HG02798 (cell line): Measurements from ENCODE around the gene LMF1.
"Not testable (repeated sequence)": the region's sequence is repeated elsewhere in the genome, so short reads cannot be mapped to it uniquely, and the experiment has no call there.

Source experiments
- ATAC-seq: cut with Tn5 transposase; IDR thresholded peaks from one replicate; pipeline ENCODE4 v1.9.1; 2021; ENCODE audit warnings: mild to moderate bottlenecking; ENCODE audit not compliant: unreplicated experiment, poor library complexity

Gene LMF1

GRCh38 chr16:822174-822908, 148.4 kb downstream of the LMF1 start:
- no peak for ATAC-seq

GRCh38 chr16:821751-822150, 149.0 kb downstream of the LMF1 start:
- ATAC-seq = no peak

DNA sequence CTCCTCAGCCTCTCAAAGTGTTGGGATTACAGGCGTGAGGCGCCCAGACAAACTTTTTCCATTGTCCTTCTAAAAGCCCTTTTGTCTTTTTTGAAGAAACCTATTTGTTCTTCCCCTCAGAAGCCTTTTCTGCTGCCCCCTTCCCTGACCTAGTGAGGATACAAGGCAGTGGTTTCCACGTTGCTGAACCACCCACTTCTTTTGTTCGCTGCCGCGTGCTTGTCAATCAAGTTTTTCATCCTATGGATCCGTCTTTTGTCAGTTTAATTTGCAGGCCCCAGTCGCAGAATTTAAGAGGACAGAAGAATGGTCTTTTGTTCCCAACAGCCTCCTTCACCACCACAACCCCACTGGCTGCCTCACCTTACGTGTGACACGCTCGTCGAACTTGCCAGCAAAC, 150.0 kb downstream of the LMF1 start:
- no peak for ATAC-seq

- ATAC-seq = not testable (repeated sequence)
Observed at GRCh38 chr16:820044-820408, 150.8 kb downstream of the LMF1 start.

- ATAC-seq = no peak
Observed at GRCh38 chr16:819336-820043, 151.3 kb downstream of the LMF1 start.

- no peak for ATAC-seq
Observed at GRCh38 chr16:818592-818991, 152.2 kb downstream of the LMF1 start.

DNA sequence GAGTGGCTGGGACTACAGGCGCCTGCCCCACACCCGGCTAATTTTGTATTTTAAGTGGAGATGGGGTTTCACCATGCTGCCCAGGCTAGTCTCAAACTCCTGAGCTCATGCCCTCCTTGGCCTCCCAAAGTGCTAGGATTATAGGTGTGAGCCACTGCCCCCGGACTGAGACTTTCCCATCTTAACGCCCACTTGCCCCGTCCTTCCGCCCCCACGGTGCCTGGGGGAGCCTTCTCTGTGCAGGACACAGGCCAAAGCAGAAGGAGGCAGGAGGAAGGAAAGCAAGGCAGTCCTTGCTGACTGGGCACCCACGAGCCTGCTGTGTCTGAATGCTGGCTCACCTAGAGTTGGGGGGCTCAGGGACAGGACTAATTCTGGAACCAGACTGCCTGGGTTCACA, 152.7 kb downstream of the LMF1 start:
- ATAC-seq = no peak

- ATAC-seq = no peak
Observed at GRCh38 chr16:817001-817906, 153.5 kb downstream of the LMF1 start.

GRCh38 chr16:815861-816260, 154.9 kb downstream of the LMF1 start:
- no peak for ATAC-seq

DNA sequence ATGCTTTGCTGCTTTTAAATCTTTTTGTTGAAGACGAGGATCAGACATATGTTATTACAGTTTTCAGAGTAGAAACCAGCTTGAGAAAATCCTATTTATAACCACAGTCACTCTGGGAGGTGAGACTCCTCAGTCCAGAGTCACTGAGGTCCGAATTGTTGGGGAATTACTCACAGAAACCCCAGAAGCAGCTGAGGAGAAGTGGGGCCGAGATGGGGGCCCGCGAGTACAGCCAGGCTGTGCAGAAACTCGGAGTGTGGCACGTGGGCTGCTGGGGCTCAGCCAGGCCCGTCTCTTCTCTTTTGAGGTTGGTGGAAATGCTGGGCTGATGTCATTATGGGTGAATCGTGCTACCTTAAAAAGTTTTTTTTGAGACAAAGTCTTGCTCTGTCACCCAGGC, 155.8 kb downstream of the LMF1 start:
- ATAC-seq = no peak

GRCh38 chr16:813916-814412, 156.8 kb downstream of the LMF1 start:
- no peak for ATAC-seq

DNA sequence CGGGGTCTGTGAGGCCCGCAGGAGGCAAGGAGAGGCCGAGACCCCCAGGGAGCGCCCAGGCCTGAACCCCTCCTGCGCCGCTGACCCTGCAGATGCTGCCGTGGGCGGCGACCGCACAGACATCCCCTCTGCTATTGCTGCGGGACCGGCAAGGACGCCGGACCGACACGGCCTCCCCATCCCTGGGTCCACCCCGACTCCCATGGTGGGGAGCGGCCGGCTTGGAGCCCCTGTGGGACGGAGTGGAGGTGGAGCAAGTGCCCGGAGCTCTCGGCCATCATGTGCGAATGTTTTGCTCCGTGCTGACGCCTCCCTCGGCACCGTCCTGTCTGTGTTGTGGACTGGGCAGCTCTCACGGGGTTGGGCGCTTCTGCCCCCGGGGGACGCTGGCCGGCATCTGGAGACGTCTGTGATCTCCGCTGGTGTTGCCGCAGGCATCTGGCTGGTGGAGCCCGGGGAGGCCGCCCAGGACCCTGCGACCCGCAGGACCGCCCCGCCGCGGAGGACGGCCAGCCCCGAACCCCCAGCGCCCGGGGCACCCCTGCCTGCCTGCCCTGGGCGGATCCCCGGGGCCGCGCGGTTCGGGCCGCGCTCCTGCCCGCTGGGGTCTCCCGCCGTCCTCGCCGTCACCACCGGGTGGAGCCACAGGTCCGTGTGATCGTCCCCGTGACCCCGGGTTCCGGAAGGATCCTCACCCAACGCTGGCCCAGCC, 157.4 kb downstream of the LMF1 start:
- ATAC-seq = no peak

- no peak for ATAC-seq
Observed at GRCh38 chr16:808085-808386, 162.7 kb downstream of the LMF1 start.

GRCh38 chr16:807347-808084, 163.3 kb downstream of the LMF1 start:
- ATAC-seq = peak; percentile 90

DNA sequence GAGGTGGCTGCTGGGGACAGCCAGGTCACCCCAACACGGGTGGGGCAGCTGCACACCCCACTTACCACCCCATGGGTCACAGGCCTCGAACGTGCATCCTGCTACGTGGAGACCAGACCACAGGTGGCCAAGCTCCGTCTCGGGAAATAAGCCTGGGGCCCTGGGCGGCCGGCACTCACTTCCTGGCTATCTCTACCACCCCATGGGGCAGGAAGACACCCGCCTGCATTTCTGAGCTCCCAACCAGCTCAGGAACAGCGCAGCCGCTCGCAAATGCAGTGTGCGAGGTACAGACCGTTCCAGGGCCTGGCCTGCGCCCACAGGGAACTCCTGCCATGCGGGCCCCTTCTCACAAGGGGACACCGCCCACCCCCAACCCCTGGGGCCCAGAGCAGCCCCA, 165.3 kb downstream of the LMF1 start:
- ATAC-seq = no peak

- no peak for ATAC-seq
Observed at GRCh38 chr16:804193-805048, 166.4 kb downstream of the LMF1 start.

- ATAC-seq = no peak
Observed at GRCh38 chr16:803754-804080, 167.1 kb downstream of the LMF1 start.
